ENCODE measurements around the gene COX5A. TPM values are rescaled to one million over a fixed set of nuclear protein-coding genes. Genes with fewer than 3 reads are reported as not detected.

Gene COX5A
- total RNA-seq, 1 donor from 2014 or later: 290 TPM

GRCh38 chr15:74873036-74873755 lies 64.7 kb downstream of the COX5A start, which contains the start of gene SCAMP2:
Gene SCAMP2, minus strand, starts transcription at chr15:74873365. Its CDS starts 110 bp downstream, at chr15:74873255.
- Mint-ChIP-seq H3K4me1 (ENCODE audit: low read depth) (peaks cover 34% of the 10 kb centered on the region), H3K27ac (peak within 1 kb of the TSS; percentile 86), H3K36me3 (ENCODE audit: low read depth) (peaks cover 14% of the 10 kb centered on the region), H3K4me3 (peak within 1 kb of the TSS; percentile 97), H3K9me3 (no peaks in the 10 kb centered on the region), H3K27me3 (ENCODE audit: insufficient read depth) (peaks cover 4% of the 10 kb centered on the region)
- intact Hi-C loops (cut with micrococcal nuclease): loop anchor here (1.0 to 10.0 kb wide), 8 partner anchors 16 to 878 kb away; partner anchors contain the start of genes COX5A, FAM219B, PML and SIN3A
- DNase-seq (ENCODE audit: low spot score): peak; percentile 86

DNA sequence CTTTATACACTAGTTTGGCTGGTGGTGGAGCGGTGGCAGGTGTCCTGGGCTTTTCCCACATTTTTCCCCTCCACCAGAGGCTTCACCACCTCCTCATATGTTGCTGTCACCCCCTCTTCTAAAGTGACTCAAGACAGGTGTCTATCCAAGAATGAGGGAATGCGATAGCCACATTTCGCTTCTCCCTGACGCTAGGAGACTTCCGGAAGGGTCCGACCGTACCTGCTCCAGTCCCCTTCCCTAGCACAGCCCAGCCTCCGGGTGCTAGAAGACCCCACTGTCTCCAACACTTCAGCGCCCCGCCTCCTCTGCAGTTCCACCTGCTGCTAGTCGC lies 65.2 kb downstream of the COX5A start:
- Mint-ChIP-seq H3K9me3 (no peaks in the 10 kb centered on the region), H3K27ac (peak overlapping the region; percentile 86), H3K4me1 (ENCODE audit: low read depth) (peaks cover 39% of the 10 kb centered on the region), H3K27me3 (ENCODE audit: insufficient read depth) (peaks cover 4% of the 10 kb centered on the region), H3K36me3 (ENCODE audit: low read depth) (peaks cover 19% of the 10 kb centered on the region), H3K4me3 (peak overlapping the region; percentile 97)
- intact Hi-C loops (cut with micrococcal nuclease): loop anchor here (1.0 to 10.0 kb wide), 8 partner anchors 17 to 878 kb away; partner anchors contain the start of genes COX5A, FAM219B, PML and SIN3A
- no peak for DNase-seq (ENCODE audit: low spot score)

DNA sequence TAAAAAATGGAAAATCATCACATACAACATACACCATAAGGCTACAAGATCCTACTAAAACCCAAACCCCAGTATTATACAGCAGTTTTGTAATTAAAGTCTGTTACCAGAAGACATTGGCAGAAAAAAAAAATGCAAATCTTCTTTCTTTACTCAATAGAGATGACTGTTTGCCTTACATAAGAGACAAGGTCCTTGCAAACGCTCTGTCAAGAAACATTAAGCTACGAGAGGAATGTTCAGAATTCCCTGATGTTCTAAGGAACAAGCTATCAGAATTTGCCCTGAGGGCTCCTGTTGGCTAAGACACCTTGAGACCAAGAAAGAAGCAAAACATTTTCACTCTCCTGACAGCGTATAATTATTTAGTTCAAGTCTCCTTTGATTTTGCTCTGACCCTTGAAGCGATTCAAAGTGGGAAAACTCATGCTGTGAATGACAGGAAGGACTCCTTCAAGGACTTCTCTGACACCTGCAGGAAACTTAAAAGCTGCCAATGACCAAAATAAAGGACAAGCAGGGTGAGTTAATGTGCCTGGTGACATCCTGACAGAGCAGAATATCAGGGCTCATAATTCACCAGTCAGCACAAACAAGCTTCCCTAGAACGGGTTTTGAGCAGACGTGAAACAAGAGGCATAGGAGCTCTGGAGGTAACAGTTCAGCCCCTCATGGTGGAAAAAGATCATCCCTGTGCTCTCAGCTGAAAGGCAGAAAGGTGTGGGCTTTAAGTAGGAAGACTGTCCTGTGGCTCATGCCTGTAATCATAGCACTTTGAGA lies 67.2 kb downstream of the COX5A start:
- peaks cover 58% of the 10 kb centered on the region for H3K4me1 Mint-ChIP-seq (ENCODE audit: low read depth)
- DNase-seq (ENCODE audit: low spot score): no peak
- peak overlapping the region; percentile 97 for H3K4me3 Mint-ChIP-seq
- peak overlapping the region; percentile 94 for H3K27ac Mint-ChIP-seq
- H3K9me3 Mint-ChIP-seq: no peaks in the 10 kb centered on the region
- H3K27me3 Mint-ChIP-seq (ENCODE audit: insufficient read depth): no peaks in the 10 kb centered on the region
- intact Hi-C loops (cut with micrococcal nuclease): loop anchor here (1.0 to 10.0 kb wide), 3 partner anchors 85 to 876 kb away; partner anchors contain the start of genes PML, SIN3A and STOML1
- H3K36me3 Mint-ChIP-seq (ENCODE audit: low read depth): peaks cover 22% of the 10 kb centered on the region

Other genes with a start within 250 kb of the COX5A start
- gene EDC3, start 242.0 kb downstream of the COX5A start, total RNA-seq: 58.4 and 61.4 TPM in 2 replicates
- gene CYP1A1, start 212.5 kb downstream of the COX5A start, total RNA-seq: 0.29 and 0.37 TPM in 2 replicates
- gene CYP1A2, start 189.2 kb downstream of the COX5A start, total RNA-seq: not detected in 2 replicates
- gene CSK, start 156.0 kb downstream of the COX5A start, total RNA-seq: 348 and 362 TPM in 2 replicates
- 0.75 and 0.93 TPM in 2 replicates for gene LMAN1L, start 125.2 kb downstream of the COX5A start, total RNA-seq
- 0.17 and 0.29 TPM in 2 replicates for gene CPLX3, start 111.4 kb downstream of the COX5A start, total RNA-seq
- gene ULK3, start 94.9 kb downstream of the COX5A start, total RNA-seq: 52.1 and 52.4 TPM in 2 replicates
- 93.7 and 103 TPM in 2 replicates for gene SCAMP2, start 64.7 kb downstream of the COX5A start, total RNA-seq
- 57.7 and 62.8 TPM in 2 replicates for gene MPI, start 48.0 kb downstream of the COX5A start, total RNA-seq
- 72.6 and 73.2 TPM in 2 replicates for gene FAM219B, start 31.2 kb downstream of the COX5A start, total RNA-seq
- 13.3 and 15.3 TPM in 2 replicates for gene RPP25, start 18.7 kb upstream of the COX5A start, total RNA-seq
- 2.0 and 3.5 TPM in 2 replicates for gene SCAMP5, start 57.5 kb upstream of the COX5A start, total RNA-seq
- gene PPCDC, start 85.5 kb upstream of the COX5A start, total RNA-seq: 25.0 and 27.1 TPM in 2 replicates

Data from activated T-helper 1 cell treated with anti-CD3 and anti-CD28 coated beads, Interleukin-12 subunit alpha, Interleukin-12 subunit beta, Interleukin-2, Interleukin-4 antibody, amounts not matched to agents 30 ng/mL and 10 ng/mL and 1 ng/mL, durations not matched to agents 14 hours and 24 hours and 36 hours (primary cell).